PC-9 (cell line): ENCODE results near the gene CUX1. TPM values are rescaled to one million over a fixed set of nuclear protein-coding genes. Genes with fewer than 3 reads are reported as not detected.

Experiments used
- BruUV-seq: library from RNA; stranded (reverse); fragments of 400-500 nt; replicated peaks from 2 replicates; lab custom pipeline; 2021; lab: Mats Ljungman, UMichigan
- CTCF ChIA-PET: fragments of 300-600 bp; sonication (Branson Sonifier 250); formaldehyde crosslinking; loops from one replicate; lab custom pipeline; 2022; ENCODE audit warnings: antibody characterized with exemption; lab: Charles Lee
- POLR2A ChIA-PET: fragments of 300-600 bp; sonication (Branson Sonifier 250); formaldehyde crosslinking; loops from one replicate; lab custom pipeline; 2022; ENCODE audit warnings: antibody characterized with exemption; ENCODE audit not compliant: unreplicated experiment; lab: Charles Lee
- DNase-seq, 2 experiments: peaks; one replicate each; pipeline versions ENCODE4 v3.0.0 to v3.0.0-alpha.2; 2015 to 2022; ENCODE audit warnings: mixed read lengths in 1 of 2
- H2AFZ ChIP-seq: fragments of 200-600 bp; sonication (generic); 2 replicates; pipeline ENCODE4 v1.8.1; 2017; ENCODE audit warnings: antibody characterized with exemption
- H3F3A ChIP-seq: fragments of 200-600 bp; sonication (generic); 2 replicates; pipeline ENCODE4 v1.8.1; 2017; ENCODE audit warnings: antibody characterized with exemption, mild to moderate bottlenecking, low read depth; ENCODE audit not compliant: insufficient read depth
- H3K27ac ChIP-seq: fragments of 200-600 bp; sonication (generic); 2 replicates; pipeline ENCODE4 v1.6.1; 2016; ENCODE audit warnings: mixed run types
- H3K27me3 ChIP-seq: fragments of 200-600 bp; sonication (generic); 2 replicates; pipeline ENCODE4 v1.6.1; 2016; ENCODE audit warnings: low read depth, mixed run types; ENCODE audit not compliant: insufficient read depth
- H3K36me3 ChIP-seq: fragments of 200-600 bp; sonication (generic); 2 replicates; pipeline ENCODE4 v1.6.1; 2016; ENCODE audit warnings: low read depth, mixed run types
- H3K4me1 ChIP-seq: fragments of 200-600 bp; sonication (generic); replicated peaks from 2 replicates; pipeline ENCODE4 v1.6.1; 2016; ENCODE audit warnings: mixed run types; ENCODE audit not compliant: insufficient read depth
- H3K4me2 ChIP-seq: fragments of 200-600 bp; sonication (generic); 2 replicates; pipeline ENCODE4 v1.6.1; 2017; ENCODE audit warnings: mixed run types
- H3K4me3 ChIP-seq: fragments of 200-600 bp; sonication (generic); 2 replicates; pipeline ENCODE4 v1.6.1; 2016; ENCODE audit warnings: mixed run types
- H3K79me2 ChIP-seq: fragments of 200-600 bp; sonication (generic); 2 replicates; pipeline ENCODE4 v1.6.1; 2017; ENCODE audit warnings: low read depth, mixed run types
- H3K9me2 ChIP-seq: fragments of 200-600 bp; sonication (generic); 2 replicates; pipeline ENCODE4 v1.8.1; 2017; ENCODE audit warnings: mild to moderate bottlenecking; ENCODE audit not compliant: insufficient read depth
- H3K9me3 ChIP-seq: fragments of 200-600 bp; sonication (generic); 2 replicates; pipeline ENCODE4 v1.8.1; 2016; ENCODE audit warnings: low read depth; ENCODE audit not compliant: insufficient read depth
- H4K20me1 ChIP-seq: fragments of 200-600 bp; sonication (generic); 2 replicates; pipeline ENCODE4 v1.8.1; 2017; ENCODE audit not compliant: insufficient read depth
- EZH2 ChIP-seq: fragments of 200-600 bp; sonication (generic); IDR thresholded peaks from 2 replicates; pipeline ENCODE4 v1.8.0; 2017; ENCODE audit warnings: antibody characterized with exemption, low read depth
- intact Hi-C: fragments of 100-400 bp; cut with micrococcal nuclease; formaldehyde crosslinking; loops from one replicate; pipeline ENCODE4 v1.10.0; 2022; ENCODE audit not compliant: unreplicated experiment
- total RNA-seq: library from RNA; stranded (reverse); gene quantifications from 2 replicates; pipeline ENCODE4 v1.2.3, GENCODE V29; 2021
- TF ChIP-seq, protein P1 (sequence below): fragments of 200-600 bp; sonication (generic); conservative IDR thresholded peaks from 2 replicates; pipeline ENCODE4 v1.6.1; 2017; ENCODE audit warnings: mixed run types, antibody characterized with exemption, mild to moderate bottlenecking, moderate library complexity

The CUX1 gene
- total RNA-seq, 1 experiment from 2014 or later = 83.3 TPM

- H4K20me1 ChIP-seq = no peaks in the 10 kb centered on the region; the same call in 1 of the 2 replicates
- no peak overlapping the region for H3K27ac ChIP-seq
- H3F3A ChIP-seq = no peaks in the 10 kb centered on the region
- H3K4me2 ChIP-seq = no peak overlapping the region
- TF ChIP-seq, protein P1, sequence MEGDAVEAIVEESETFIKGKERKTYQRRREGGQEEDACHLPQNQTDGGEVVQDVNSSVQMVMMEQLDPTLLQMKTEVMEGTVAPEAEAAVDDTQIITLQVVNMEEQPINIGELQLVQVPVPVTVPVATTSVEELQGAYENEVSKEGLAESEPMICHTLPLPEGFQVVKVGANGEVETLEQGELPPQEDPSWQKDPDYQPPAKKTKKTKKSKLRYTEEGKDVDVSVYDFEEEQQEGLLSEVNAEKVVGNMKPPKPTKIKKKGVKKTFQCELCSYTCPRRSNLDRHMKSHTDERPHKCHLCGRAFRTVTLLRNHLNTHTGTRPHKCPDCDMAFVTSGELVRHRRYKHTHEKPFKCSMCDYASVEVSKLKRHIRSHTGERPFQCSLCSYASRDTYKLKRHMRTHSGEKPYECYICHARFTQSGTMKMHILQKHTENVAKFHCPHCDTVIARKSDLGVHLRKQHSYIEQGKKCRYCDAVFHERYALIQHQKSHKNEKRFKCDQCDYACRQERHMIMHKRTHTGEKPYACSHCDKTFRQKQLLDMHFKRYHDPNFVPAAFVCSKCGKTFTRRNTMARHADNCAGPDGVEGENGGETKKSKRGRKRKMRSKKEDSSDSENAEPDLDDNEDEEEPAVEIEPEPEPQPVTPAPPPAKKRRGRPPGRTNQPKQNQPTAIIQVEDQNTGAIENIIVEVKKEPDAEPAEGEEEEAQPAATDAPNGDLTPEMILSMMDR = no peak
- TF ChIP-seq EZH2 = no peak
- no TSS peak for BruUV-seq
- H3K36me3 ChIP-seq = no peaks in the 10 kb centered on the region
- no peak for DNase-seq
- no peaks in the 10 kb centered on the region for H3K79me2 ChIP-seq
- ChIA-PET CTCF (no interaction called here), POLR2A (no interaction called here)
- no peaks in the 10 kb centered on the region for H3K27me3 ChIP-seq
- H2AFZ ChIP-seq = no peak overlapping the region
- intact Hi-C loops = no loop called here
- no peaks in the 10 kb centered on the region for H3K4me1 ChIP-seq
- no peaks in the 10 kb centered on the region for H3K9me3 ChIP-seq
- no peak overlapping the region for H3K4me3 ChIP-seq
- H3K9me2 ChIP-seq = no peaks in the 10 kb centered on the region
Measured at GRCh38 chr7:101913247-101913721, 95.9 kb downstream of the CUX1 start.

- ChIA-PET CTCF (no interaction called here), POLR2A (no interaction called here)
- no peak overlapping the region for H3K4me3 ChIP-seq
- H3K79me2 ChIP-seq = no peaks in the 10 kb centered on the region
- no peak for TF ChIP-seq EZH2
- TF ChIP-seq, protein P1 = no peak
- no peak for DNase-seq
- H3K4me2 ChIP-seq = no peak overlapping the region
- H3F3A ChIP-seq = no peaks in the 10 kb centered on the region
- H3K27me3 ChIP-seq = no peaks in the 10 kb centered on the region
- BruUV-seq = no TSS peak
- H3K9me2 ChIP-seq = no peaks in the 10 kb centered on the region
- no peak overlapping the region for H3K27ac ChIP-seq
- no peaks in the 10 kb centered on the region for H3K4me1 ChIP-seq
- no peaks in the 10 kb centered on the region for H3K9me3 ChIP-seq
- H3K36me3 ChIP-seq = no peaks in the 10 kb centered on the region
- no peak overlapping the region for H2AFZ ChIP-seq
- no peaks in the 10 kb centered on the region; the same call in 1 of the 2 replicates for H4K20me1 ChIP-seq
- intact Hi-C loops = no loop called here
Measured at GRCh38 chr7:101913851-101914250, 96.4 kb downstream of the CUX1 start.

- Histone ChIP-seq H3K27me3 (no peaks in the 10 kb centered on the region), H3K9me2 (no peaks in the 10 kb centered on the region), H4K20me1 (no peaks in the 10 kb centered on the region; the same call in 1 of the 2 replicates), H3K4me1 (no peaks in the 10 kb centered on the region), H3F3A (no peaks in the 10 kb centered on the region), H3K27ac (no peak overlapping the region), H3K9me3 (no peaks in the 10 kb centered on the region), H3K36me3 (no peaks in the 10 kb centered on the region), H3K4me3 (no peak overlapping the region), H3K4me2 (no peak overlapping the region), H3K79me2 (no peaks in the 10 kb centered on the region), H2AFZ (no peak overlapping the region)
- TF ChIP-seq, protein P1 = no peak
- TF ChIP-seq EZH2 = no peak
- ChIA-PET POLR2A (no interaction called here), CTCF (no interaction called here)
- intact Hi-C loops = no loop called here
- DNase-seq = no peak
- no TSS peak for BruUV-seq
Measured at GRCh38 chr7:101915000-101915399, 97.6 kb downstream of the CUX1 start.
